Putamen (tissue), 1 donor: ENCODE data around the gene RNF126.
"Not testable (repeated sequence)": the region's sequence is repeated elsewhere in the genome, so short reads cannot be mapped to it uniquely, and the experiment has no call there.

Source experiments
- DNase-seq: peaks from one replicate; pipeline ENCODE4 v3.0.0-alpha.2; 2016; ENCODE audit warnings: low spot score

The RNF126 gene

DNA sequence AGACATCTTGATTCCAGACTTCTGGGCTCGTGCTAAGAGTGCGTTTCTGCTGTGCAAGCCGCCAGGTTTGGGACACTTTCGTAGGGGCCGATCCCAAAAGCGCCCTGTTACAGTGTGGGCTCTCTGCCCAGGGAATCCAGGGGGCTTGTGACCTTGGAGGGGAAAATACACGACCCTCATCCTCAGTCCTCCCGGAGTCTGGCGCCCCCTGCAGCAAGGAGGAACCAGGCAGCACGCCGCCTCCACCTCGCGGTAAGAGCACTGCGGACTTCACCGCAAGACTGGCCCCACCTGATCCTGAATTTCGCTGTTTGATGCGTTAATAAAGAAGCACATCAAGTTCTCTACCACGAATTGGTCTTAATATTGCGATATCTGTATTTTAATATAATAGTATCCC, 34.8 kb downstream of the RNF126 start:
- DNase-seq, result no peak

- DNase-seq, result not testable (repeated sequence)
Measured at GRCh38 chr19:626566-626965, 36.4 kb downstream of the RNF126 start.

GRCh38 chr19:625257-625656, 37.8 kb downstream of the RNF126 start:
- DNase-seq, result no peak

DNA sequence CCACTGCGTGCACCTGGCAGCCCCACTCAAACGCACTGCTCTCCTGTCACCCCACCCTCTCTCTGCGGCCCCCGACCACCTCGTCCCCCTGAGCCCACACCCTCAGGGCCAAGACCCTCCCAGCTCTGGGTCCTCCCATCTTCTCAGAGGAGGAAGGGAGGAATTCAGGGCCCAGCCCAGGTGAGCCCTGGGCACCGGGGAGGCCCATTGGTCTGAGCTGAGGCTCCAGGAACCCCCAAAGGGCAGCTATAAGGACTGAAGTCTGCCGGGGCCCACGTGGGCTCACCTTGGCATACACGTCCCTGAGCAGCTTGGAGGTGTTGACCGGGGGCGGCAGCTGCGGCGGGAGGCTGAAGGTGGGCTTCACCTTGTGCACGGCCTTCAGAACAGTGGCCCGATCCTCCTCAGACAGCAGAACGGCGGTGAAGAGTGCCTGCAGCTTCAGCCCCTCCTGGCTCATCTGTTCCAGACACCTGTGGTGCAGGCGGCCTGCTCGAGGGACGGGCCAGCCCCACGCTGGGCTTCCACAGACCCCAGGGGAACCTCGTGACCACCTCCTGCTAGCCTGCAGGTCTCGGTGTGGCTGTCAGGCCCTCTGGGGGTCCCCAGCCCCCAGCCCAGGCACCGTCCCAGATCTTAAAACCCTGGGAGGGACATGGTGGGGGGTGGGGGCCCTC, 38.4 kb downstream of the RNF126 start:
- DNase-seq, result no peak

GRCh38 chr19:623974-624373, 39.0 kb downstream of the RNF126 start:
- no peak for DNase-seq

GRCh38 chr19:623175-623916, 39.7 kb downstream of the RNF126 start:
- no peak for DNase-seq

DNA sequence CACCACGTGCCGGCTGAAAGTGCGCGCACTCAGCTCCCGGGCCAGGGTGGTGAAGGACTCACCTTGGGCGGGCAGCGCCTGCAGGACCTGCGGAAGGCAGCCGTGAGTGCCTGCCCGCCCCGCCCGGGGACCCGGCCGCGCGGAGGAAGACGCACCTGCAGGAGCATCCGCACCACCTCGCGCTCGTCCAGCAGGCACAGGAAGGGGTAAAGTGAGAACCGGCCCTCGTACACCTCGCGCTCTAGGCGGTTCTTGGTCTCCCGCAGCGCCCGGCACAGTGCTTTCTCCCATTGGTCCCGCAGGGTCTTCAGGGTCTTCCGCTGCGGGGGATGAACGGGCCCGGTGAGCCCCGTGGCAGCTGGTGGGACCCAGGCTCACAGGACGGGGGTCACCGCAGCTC, 40.3 kb downstream of the RNF126 start:
- no peak for DNase-seq

DNA sequence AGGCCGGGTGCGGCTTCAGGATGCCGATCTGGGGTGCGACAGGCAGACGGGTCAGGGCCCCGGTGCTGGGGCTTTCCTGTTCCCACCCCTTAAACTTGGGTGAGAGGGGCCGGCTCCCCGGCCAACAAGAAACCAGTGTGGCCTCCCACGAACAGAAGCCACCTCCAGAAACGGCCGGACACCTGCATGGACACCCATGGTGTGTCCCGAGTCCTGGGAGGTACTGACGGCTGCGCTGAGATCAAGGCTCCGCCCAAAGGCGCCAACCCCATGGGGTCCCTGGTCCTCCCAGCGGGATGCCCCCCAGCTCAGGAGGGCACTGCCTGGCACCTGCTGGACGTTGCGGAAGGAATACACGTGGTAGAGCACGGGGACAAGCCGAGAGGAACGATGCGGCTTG, 41.2 kb downstream of the RNF126 start:
- no peak for DNase-seq

DNA sequence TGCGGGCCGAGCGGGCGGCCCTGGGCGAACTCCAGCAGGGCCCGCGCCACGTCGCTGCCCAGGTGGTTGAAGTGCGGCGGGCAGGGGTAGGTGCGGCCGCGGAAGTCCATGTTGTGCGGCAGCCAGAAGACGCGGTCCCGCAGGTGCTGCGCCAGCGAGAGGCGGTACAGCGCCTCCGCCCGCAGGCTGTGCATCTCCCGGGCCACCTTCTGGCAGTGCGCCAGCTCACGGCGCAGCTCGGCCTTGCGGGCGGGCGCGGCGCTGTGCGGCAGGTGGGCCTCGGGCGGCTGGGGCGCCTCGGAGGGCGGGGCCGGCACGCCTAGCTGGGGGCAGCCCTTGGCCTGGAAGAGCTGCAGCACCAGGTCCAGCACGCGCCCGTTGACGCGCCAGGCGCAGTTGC, 41.8 kb downstream of the RNF126 start:
- not testable (repeated sequence) for DNase-seq

DNA sequence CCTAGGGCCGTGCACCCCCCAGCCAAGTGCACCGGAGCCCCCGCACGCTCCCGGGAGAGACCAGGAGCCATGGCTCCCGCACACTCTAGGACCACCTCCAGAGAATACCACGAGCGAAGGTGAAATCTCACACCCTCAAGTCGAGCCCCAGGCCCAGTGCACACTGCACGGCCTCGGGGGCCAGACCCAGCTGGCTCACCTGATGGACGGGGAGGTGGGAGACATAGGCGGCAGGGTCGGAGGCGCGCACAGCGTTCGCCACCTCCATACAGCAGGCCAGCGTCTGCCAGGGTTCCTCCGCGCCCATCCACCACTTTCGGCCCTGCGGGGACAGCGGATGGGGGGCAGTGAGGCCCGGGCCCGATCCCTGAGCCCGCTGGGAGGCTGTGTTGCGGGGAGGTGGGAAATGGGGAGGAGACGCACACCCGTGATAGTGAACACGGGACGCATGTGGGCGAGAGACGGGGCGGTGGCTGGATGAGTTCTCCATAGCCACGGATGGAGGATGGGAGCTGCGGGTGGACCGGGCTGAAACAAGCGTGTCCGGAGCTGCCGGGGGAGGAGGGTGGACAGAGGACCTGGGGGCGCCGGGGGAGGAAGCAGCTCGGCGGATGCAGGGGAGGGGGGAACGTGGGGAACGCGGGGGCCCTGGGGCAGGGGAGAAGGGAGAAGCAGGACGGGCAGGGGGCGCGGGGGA, 42.7 kb downstream of the RNF126 start:
- DNase-seq, result no peak

DNA sequence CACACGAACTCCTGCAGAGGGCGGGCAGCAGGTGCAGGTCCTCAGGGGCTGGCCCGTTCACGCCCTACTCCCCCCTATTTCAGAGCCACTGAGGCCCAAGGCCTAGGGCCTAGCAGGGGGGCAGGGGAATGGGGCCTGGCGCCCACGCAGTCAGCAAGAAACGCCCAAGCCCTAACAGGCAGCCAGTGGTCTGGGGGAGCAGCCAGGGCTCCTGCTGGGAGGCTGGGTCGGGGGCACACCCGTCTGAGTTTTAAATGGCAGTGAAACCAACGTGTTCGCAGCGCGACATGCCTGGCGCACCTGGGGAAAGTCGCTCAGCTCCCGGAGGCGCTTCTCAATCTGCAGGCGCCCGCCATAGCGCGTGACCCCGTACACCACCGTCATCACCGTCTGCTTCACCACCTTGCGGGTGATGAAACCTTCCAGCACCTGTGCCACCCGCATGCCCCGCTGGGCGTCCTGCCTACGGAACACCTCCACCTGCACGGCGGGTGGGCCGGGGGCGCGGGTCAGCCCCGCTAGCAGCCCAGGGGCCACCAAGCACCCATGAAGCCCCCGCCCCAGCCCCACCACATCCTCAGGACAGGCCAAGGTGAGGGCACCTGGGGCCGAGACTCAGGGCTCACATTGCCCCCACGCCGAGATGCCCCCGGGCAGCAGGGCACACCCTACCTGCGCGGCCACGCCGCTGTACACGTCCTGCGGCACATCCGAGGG, 43.6 kb downstream of the RNF126 start:
- DNase-seq, result no peak

DNA sequence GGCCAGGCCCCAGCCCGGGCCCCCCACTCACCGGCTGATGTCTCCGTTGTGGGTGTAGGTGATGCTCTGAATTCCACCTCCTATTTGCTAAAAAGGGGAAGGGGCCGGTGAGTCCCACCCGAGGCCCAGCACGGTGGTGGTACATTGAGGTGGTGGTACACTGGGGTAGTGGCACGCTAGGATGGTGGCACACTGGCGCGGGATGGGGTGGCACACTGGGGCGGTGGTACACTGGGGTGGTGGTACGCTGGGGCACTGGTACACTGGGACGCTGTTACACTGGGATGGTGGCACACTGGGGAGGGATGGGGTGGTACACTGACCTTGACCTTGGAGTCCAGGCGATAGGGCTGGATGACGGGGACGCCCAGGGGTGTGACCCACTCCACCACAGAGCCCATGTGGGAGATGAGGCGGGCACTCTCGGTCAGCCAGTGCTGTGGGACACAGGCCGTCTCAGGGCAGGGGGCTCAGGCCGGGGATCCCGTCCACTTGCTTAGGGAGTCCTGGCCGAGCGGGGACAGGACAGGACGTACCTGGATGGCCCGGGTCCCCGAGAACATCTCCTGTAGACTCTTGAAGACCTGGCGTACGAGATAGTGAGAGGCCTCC, 44.2 kb downstream of the RNF126 start:
- no peak for DNase-seq

DNA sequence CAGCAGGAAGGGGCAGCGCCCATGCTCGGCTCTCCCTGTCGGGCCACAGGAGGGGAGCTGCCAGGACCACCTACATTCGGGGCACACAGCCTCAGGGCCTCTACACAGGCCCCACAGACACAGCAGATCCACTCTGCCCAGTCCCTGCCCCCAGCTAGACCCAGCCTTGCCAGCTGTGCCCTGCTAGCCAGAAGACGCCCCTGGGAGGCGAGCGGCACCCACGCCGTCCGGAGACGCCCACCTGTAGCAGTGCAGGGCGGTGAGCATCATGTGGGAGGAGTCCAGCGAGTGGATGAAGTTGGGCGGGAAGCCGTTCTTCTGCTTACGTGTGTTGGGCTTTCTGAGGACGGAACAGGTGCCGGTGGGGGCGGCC, 44.8 kb downstream of the RNF126 start:
- no peak for DNase-seq

- no peak for DNase-seq
Measured at GRCh38 chr19:617551-618246, 45.3 kb downstream of the RNF126 start.

DNA sequence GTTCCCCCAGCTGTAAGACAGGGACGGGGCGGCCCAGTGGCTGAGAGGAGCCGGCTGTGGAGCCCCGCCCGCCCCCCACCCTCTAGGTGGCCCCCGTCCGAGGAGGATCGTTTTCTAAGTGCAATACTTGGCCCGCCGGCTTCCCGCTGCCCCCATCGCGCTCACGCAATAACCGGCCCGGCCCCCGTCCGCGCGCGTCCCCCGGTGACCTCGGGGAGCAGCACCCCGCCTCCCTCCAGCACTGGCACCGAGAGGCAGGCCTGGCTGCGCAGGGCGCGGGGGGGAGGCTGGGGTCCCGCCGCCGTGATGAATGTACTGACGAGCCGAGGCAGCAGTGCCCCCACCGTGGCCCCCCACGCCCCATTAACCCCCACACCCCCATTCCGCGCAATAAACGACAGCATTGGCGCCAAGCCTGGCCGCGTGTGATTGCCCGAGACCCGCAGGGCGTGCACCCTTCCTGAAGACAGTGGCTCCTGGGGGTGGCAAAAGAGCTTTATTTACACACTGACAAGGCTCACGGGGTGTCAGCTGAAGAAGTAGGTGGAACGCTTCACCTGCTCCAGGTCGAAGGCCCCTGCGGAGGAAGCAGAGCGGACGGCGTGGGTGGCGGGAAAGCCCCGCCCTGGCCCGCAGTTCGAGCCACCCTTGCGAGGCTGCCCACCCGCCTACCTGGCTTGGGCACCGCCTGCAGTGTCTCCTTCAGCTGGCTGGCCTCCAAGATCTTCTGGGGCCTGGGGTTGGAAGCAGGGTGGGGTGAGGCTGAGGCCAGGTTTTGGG, 46.1 kb downstream of the RNF126 start:
- no peak for DNase-seq

DNA sequence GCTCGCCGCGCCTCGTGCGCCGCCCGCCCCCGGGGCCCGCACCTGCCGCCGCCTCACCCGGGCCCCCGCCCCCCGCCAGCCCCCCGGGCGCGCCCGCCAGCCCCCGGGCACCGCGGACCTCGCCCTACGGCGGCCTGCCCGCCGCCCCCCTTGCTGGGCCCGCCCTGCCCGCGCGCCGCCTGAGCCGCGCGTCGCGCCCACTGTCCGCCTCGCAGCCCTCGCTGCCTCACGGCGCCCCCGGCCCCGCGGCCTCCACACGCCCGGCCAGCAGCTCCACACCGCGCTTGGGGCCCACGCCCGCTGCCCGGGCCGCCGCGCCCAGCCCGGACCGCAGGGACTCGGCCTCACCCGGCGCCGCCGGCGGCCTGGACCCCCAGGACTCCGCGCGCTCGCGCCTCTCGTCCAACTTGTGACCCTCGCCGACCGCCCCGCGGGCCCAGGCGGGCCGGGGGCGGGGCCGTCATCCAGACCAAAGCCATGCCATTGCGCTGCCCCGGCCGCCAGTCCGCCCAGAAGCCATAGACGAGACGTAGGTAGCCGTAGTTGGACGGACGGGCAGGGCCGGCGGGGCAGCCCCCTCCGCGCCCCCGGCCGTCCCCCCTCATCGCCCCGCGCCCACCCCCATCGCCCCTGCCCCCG, 46.8 kb downstream of the RNF126 start:
- DNase-seq, result no peak

DNA sequence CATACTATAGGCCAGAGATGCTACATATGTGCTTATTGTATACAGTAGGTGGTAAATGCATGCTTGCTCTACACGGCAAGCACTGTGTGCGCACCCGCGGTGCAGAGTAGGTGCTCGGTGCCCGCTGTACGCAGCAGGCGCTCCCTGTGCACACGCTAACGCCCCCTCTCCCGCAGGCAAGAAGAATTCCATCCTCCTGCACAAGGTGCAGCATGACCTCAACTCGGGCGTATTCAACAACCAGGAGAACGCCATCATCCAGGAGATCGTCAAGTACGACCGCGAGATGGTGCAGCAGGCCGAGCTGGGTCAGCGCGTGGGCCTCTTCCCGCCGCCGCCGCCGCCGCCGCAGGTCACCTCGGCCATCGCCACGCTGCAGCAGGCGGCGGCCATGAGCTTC, 47.4 kb downstream of the RNF126 start:
- DNase-seq, result peak; percentile 66

DNA sequence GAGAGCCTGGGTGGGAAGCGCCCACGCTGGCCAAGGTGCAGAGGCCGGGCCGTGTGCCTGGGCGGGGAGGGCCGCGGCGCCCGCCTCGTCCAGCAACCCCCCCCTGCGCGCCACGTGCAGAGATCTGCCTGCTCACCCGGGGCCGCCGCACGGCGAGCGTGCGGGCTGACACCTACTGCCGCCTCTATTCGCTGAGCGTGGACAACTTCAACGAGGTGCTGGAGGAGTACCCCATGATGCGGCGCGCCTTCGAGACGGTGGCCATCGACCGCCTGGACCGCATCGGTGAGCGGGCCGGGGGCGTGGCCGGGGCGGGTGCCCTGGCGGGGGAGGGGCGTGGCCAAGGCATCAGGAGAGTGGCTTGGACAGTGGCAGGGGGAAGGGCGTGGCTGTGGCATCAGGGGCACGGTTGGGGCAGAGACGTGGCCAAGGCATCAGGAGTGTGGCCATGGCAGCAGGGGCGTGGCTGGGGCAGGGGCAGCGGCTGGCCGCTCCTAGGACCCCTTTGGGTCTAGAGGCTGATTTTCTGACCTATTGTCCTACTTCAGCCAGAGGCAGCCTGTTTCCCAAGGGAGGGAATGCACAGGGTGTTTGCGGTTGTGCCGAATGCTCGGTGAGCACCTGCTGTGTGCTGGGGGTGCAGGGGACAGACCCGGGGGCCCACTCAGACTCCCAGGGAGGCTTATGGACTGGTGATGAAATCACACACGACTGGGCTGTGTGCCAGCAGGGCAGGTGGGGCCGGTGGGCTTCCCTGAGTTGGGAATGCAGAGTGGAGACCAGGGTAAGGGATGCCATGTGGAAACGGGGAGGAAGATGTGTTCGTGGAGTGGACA, 49.1 kb downstream of the RNF126 start:
- DNase-seq, result no peak

DNA sequence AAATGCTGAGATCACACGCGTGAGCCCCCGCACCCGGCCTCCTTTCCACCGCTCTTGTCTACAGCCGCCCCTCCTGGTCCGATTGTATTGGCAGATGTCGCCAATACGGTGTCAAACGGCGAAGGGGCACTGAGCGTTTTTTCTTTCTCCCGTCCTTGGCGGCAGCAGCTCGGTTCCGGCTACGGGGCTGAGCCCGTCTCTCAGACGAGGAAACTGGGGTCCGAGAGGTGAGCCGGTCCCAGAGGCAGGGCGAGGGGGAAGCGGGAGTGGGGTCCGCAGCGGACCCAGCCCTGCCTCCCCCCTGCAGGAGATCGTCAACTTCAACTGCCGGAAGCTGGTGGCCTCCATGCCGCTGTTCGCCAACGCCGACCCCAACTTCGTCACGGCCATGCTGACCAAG, 50.1 kb downstream of the RNF126 start:
- no peak for DNase-seq
